HG02798 (cell line): ENCODE measurements around the gene RNF114.
"Not testable (repeated sequence)": the region's sequence is repeated elsewhere in the genome, so short reads cannot be mapped to it uniquely, and the experiment has no call there.

ENCODE experiments used
- ATAC-seq: cut with Tn5 transposase; IDR thresholded peaks from one replicate; pipeline ENCODE4 v1.9.1; 2021; ENCODE audit warnings: mild to moderate bottlenecking; ENCODE audit not compliant: unreplicated experiment, poor library complexity

RNF114 gene

GRCh38 chr20:49983123-49983847, 47.1 kb downstream of the RNF114 start:
- peak; percentile 15 for ATAC-seq

DNA sequence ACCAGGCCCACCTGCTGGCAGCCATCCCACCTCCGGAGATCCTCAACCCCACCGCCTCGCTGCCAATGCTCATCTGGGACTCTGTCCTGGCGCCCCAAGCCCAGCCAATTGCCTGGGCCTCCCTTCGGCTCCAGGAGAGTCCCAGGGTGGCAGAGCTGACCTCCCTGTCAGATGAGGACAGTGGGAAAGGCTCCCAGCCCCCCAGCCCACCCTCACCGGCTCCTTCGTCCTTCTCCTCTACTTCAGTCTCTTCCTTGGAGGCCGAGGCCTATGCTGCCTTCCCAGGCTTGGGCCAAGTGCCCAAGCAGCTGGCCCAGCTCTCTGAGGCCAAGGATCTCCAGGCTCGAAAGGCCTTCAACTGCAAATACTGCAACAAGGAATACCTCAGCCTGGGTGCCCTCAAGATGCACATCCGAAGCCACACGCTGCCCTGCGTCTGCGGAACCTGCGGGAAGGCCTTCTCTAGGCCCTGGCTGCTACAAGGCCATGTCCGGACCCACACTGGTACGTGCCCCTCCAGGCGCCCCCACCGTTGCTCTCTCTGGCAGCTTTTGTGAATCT, 47.7 kb downstream of the RNF114 start:
- no peak for ATAC-seq

- no peak for ATAC-seq
These were observed 48.4 kb downstream of the RNF114 start for GRCh38 chr20:49984426-49985153.

- no peak for ATAC-seq
These were observed 49.0 kb downstream of the RNF114 start for GRCh38 chr20:49985157-49985556.

- ATAC-seq: no peak
These were observed 49.4 kb downstream of the RNF114 start for GRCh38 chr20:49985617-49986016.

DNA sequence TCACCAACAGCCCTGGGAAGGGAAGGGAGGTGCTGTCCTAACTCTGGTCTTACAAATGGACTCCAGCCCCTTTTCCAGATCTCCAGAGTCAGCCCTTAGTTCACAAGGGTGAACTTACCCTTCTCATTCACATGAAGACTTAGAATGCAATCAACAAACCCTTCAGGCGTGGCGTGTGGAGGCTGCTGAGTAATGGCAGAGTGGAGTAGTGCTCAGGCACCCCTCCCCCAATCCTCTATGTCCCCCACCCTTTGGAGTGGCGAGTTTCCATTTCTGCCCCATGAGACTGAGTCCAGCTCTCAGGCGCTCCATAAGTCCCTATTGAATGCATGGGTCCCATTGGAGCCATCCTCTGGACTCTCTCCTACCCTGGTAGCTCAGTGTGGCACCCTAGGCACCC, 49.9 kb downstream of the RNF114 start:
- ATAC-seq: no peak

- no peak for ATAC-seq
These were observed 51.0 kb downstream of the RNF114 start for GRCh38 chr20:49987015-49987867.

DNA sequence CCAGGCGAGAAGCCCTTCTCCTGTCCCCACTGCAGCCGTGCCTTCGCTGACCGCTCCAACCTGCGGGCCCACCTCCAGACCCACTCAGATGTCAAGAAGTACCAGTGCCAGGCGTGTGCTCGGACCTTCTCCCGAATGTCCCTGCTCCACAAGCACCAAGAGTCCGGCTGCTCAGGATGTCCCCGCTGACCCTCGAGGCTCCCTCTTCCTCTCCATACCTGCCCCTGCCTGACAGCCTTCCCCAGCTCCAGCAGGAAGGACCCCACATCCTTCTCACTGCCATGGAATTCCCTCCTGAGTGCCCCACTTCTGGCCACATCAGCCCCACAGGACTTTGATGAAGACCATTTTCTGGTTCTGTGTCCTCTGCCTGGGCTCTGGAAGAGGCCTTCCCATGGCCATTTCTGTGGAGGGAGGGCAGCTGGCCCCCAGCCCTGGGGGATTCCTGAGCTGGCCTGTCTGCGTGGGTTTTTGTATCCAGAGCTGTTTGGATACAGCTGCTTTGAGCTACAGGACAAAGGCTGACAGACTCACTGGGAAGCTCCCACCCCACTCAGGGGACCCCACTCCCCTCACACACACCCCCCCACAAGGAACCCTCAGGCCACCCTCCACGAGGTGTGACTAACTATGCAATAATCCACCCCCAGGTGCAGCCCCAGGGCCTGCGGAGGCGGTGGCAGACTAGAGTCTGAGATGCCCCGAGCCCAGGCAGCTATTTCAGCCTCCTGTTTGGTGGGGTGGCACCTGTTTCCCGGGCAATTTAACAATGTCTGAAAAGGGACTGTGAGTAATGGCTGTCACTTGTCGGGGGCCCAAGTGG, 51.9 kb downstream of the RNF114 start:
- no peak for ATAC-seq

DNA sequence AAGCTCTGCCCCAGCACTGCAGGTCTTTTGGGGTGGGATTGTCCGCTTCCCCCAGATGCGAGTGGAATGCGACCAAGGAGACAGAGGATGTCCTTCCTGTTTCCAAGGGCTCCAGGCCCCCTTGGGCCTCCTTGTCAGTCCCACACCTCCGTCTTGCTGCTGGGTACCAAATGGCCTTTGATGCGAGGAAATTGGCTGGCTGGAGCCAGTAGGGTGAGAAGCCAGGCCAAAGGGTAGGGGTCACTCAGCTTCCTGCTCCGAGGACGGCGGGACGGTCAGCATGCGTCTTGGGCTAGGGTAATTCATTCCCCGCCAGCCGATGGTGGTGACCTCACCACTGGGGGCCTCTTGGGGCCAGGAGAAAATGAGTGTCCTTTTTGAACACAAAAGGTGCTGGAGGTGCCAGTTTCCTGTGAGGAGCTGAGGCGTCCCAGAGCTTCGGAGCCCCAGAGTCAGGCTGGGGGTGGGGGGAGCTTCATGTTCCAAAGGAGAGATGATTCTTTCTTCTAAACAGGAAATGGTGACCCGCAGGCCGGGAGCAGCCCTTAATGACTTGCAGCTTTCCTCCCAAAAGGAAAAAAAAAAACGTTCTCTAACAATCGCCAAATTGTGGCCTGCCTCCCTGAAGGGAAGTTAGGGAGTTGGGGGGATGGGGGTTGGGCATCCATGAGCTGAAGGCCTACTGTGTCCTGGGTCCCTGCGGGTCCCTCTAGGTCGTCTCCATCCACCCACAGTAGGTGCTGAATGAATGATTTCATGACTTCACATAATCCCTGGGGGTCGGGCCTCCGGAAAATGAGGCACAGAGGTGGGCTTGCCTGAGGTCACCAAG, 53.3 kb downstream of the RNF114 start:
- ATAC-seq: no peak

DNA sequence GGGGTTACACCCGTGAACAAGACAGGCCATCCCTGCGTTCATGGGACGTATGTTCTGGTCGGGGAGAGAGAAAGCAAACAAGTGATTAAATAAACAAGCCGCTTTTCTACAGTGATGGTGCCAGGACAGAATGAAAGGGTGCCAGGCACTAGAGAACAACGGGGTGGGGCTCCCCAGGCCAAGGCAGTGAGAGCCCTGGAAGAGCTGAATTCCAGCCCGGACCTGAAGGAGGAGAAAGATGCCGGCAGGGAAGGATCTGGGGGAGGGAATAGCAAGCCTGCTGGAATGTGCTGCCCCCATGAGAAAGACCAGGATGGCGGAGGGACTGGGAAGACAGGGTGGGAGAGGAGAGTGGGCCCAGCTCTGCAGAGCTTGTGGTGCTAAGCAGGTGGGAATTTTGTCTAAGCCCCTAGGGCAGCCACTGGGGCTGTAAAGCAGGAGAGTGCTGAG, 54.1 kb downstream of the RNF114 start:
- no peak for ATAC-seq

- no peak for ATAC-seq
These were observed 57.1 kb downstream of the RNF114 start for GRCh38 chr20:49993301-49993751.

DNA sequence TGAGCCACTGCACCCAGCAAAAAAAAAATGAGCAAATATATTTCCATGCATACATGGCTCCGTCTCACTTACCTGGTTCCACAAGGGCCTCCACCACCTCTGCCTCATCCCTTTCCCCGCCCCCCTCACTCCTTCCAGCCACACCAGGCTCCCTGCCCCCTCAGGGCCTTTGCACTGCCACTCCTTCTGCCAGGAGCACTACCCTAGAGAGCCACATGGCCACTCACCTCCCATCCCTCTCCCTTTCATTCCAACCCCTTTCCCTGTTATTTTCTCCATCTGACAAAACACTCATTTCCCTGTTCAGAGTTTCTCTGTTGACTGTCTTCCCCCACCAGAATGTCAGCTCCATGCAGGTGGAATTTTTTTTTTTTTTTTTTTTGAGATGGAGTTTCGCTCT, 59.4 kb downstream of the RNF114 start:
- ATAC-seq: no peak

- ATAC-seq: not testable (repeated sequence)
These were observed 62.4 kb downstream of the RNF114 start for GRCh38 chr20:49998478-49999188.

DNA sequence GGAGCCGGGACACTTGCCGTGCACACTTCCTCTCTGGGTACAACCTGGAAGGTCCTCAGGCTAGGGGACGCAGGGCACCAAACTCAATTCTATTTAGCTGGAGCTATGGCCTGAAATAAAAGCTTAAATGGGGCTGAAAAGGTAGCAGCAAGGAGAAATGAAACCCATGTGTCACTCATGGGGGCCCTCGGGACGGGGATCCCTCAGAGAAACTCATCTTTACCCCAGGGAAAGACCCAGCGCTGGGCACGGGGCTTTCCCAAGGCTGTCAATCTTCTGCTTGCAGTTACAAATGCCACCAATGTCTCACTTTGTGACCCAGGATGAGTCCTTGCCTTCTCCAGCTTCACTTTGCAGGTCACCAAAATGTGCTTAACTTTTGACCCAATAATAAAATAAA, 63.1 kb downstream of the RNF114 start:
- peak; percentile 60 for ATAC-seq

GRCh38 chr20:50000548-50001222, 64.5 kb downstream of the RNF114 start:
- not testable (repeated sequence) for ATAC-seq

- no peak for ATAC-seq
These were observed 65.7 kb downstream of the RNF114 start for GRCh38 chr20:50001784-50002311.

DNA sequence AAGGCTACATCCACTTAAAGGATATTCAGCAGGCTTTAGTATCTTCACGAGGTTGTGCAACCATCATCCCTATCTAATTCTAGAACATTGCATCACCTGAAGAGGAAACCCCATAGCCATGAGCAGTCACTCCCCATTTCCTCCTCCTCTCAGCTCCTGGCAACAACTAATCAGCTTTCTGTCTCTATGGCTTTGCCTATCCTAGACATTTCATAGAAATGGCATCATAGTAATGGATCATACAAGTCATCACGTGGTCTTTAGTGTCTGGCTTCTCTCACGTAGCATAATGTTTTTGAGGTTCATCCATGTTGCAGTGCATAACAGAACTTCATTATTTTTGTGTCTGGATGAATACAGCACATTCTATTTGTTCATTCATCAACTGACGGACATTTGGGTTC, 67.1 kb downstream of the RNF114 start:
- no peak for ATAC-seq
